Measurements from ENCODE around the gene SLCO4A1. TPM values are rescaled to one million over a fixed set of nuclear protein-coding genes. Genes with fewer than 3 reads are reported as not detected.

Gene SLCO4A1
- total RNA-seq, 1 experiment from 2014 or later: 48.8 TPM

DNA sequence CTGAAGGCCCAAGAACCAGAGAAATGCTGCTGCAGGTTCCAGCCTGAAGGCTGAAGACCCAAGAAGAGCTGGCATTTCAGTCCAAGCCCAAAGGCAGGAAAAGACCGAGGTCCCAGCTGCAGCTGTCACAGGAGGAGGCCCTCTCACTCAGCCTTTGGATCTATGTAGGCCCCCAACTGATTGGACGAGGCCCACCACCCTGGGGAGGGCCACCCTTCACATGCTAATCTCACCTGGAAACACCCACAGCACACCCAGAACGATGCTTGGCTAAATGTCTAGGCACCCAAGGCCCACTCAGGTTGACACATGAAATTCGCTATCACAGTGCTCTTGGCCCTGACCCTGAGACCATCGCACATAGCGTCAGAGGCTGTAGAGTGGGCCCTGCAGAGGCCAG, 6.8 kb downstream of the SLCO4A1 start:
- no TSS peak for BruUV-seq (replicated peaks)
- Histone ChIP-seq H3K9me3 (ENCODE audit: low read depth, low read length, poor library complexity, severe bottlenecking) (no peaks in the 10 kb centered on the region), H3K36me3 (ENCODE audit: insufficient read depth, low read length, poor library complexity, severe bottlenecking) (peaks cover 9% of the 10 kb centered on the region), H3K4me1 (ENCODE audit: insufficient read depth, low read length, poor library complexity, severe bottlenecking) (peaks cover 64% of the 10 kb centered on the region), H3K4me3 (ENCODE audit: low read depth, low read length, poor library complexity, severe bottlenecking) (no peak overlapping the region), H3K27me3 (replicated peaks; ENCODE audit: insufficient read depth, low read depth, low read length, poor library complexity) (no peaks in the 10 kb centered on the region), H3K27ac (ENCODE audit: low read depth, low read length, poor library complexity, severe bottlenecking) (peak overlapping the region; percentile 58)
- intact Hi-C loops (cut with micrococcal nuclease; ENCODE audit: unreplicated experiment): no loop called here
- CTCF ChIA-PET: no interaction called here
- TF ChIP-seq, protein P1, sequence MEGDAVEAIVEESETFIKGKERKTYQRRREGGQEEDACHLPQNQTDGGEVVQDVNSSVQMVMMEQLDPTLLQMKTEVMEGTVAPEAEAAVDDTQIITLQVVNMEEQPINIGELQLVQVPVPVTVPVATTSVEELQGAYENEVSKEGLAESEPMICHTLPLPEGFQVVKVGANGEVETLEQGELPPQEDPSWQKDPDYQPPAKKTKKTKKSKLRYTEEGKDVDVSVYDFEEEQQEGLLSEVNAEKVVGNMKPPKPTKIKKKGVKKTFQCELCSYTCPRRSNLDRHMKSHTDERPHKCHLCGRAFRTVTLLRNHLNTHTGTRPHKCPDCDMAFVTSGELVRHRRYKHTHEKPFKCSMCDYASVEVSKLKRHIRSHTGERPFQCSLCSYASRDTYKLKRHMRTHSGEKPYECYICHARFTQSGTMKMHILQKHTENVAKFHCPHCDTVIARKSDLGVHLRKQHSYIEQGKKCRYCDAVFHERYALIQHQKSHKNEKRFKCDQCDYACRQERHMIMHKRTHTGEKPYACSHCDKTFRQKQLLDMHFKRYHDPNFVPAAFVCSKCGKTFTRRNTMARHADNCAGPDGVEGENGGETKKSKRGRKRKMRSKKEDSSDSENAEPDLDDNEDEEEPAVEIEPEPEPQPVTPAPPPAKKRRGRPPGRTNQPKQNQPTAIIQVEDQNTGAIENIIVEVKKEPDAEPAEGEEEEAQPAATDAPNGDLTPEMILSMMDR (conservative IDR thresholded peaks at IDR 0.05; ENCODE audit: low read depth, low read length): no peak
- no peak for TF ChIP-seq EZH2 (IDR thresholded peaks at IDR 0.05; ENCODE audit: borderline replicate concordance, low read depth, low read length, poor library complexity, severe bottlenecking)
- peak; percentile 29 for DNase-seq (ENCODE audit: low spot score)
- POLR2A ChIA-PET (ENCODE audit: low non-redundant PET): interaction anchor here (0.6 kb wide), 1 partner anchor 145 kb away, joined by 5 read pairs; no protein-coding TSS in a partner anchor

DNA sequence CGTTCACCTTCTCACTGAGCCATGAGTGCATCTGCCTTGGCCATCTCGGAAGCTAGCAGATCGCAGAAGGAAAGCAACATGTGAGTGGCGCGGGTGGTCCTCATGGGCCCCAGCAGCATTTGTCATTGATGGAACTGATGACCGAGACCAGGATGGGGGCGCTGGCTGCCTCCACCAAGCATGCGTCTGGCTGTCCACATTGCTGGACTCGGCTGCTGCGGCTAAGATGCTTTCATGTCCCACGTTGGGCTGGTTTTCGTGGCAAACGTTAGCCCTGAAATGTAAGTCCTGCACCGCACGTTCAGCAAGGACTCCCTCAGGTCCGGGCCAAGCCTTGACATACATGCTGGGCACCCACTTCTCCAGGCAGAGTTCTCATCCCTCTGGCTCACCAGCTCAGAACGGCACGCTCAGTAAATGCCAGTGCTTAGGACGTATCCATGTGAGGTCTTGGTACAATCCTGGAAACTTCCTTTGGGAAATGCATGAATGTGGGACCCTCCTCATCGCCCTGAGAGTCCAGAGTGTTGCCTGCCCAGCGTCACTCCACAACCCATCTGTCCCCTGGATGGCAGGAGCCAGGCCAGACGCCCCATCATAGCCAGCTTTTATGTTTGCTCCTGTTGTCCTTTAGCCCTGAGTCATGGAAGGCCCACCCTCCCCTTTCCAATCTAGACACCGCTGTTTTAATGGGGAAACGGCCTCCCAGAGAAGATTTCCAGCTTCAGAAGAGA, 8.4 kb downstream of the SLCO4A1 start:
- BruUV-seq (replicated peaks): TSS peak; percentile 85
- Histone ChIP-seq H3K4me3 (ENCODE audit: low read depth, low read length, poor library complexity, severe bottlenecking) (no peak overlapping the region), H3K4me1 (ENCODE audit: insufficient read depth, low read length, poor library complexity, severe bottlenecking) (peaks cover 52% of the 10 kb centered on the region), H3K27ac (ENCODE audit: low read depth, low read length, poor library complexity, severe bottlenecking) (peak overlapping the region; percentile 88), H3K36me3 (ENCODE audit: insufficient read depth, low read length, poor library complexity, severe bottlenecking) (peaks cover 12% of the 10 kb centered on the region), H3K9me3 (ENCODE audit: low read depth, low read length, poor library complexity, severe bottlenecking) (no peaks in the 10 kb centered on the region), H3K27me3 (replicated peaks; ENCODE audit: insufficient read depth, low read depth, low read length, poor library complexity) (no peaks in the 10 kb centered on the region)
- no peak for TF ChIP-seq EZH2 (IDR thresholded peaks at IDR 0.05; ENCODE audit: borderline replicate concordance, low read depth, low read length, poor library complexity, severe bottlenecking)
- TF ChIP-seq, protein P1 (conservative IDR thresholded peaks at IDR 0.05; ENCODE audit: low read depth, low read length): no peak
- CTCF ChIA-PET: interaction anchor here (0.5 to 1.4 kb wide), 2 partner anchors 67 to 140 kb away, joined by 5 to 6 read pairs; no protein-coding TSS in a partner anchor
- intact Hi-C loops (cut with micrococcal nuclease; ENCODE audit: unreplicated experiment): no loop called here
- POLR2A ChIA-PET (ENCODE audit: low non-redundant PET): no interaction called here
- no peak for DNase-seq (ENCODE audit: low spot score)

DNA sequence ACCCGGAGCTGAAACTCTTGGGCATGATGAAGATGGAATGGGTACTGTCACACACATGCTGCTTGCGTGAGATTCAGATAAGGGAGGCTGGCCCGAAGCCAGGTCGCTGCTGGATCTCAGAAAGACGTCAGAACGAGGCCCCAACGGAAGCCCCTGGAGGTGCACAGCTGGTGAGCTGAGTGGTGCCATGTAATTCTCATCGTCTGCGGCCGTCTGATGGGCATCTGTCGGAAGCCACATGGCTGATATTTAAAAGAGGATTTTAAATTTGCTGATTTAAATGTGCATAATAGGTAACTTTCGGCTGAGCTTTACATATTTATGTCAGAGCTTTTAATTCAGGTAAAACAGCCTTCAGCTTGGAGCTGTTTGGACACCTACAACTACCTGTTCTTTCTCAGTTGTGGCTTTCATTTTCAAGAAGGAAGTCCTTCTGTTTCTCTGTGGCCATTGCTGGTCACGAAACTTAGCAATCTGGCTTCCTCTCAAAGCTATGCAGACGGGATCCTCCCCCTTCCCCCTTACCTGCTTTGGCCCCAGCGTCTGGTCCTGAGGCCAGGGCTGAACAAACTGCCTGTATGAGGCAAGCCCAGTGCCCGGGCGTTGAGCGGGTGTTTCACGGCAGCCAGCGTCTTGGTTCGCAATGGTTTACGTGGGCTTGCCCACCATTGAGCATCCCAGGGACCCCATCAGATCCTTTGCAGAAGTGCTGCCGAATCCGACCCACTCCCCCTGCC, 9.2 kb downstream of the SLCO4A1 start:
- no peak for TF ChIP-seq EZH2 (IDR thresholded peaks at IDR 0.05; ENCODE audit: borderline replicate concordance, low read depth, low read length, poor library complexity, severe bottlenecking)
- TF ChIP-seq, protein P1 (conservative IDR thresholded peaks at IDR 0.05; ENCODE audit: low read depth, low read length): no peak
- POLR2A ChIA-PET (ENCODE audit: low non-redundant PET): no interaction called here
- peaks cover 12% of the 10 kb centered on the region for H3K36me3 ChIP-seq (ENCODE audit: insufficient read depth, low read length, poor library complexity, severe bottlenecking)
- H3K4me3 ChIP-seq (ENCODE audit: low read depth, low read length, poor library complexity, severe bottlenecking): no peak overlapping the region
- CTCF ChIA-PET: interaction anchor here (1.4 kb wide), 1 partner anchor 140 kb away, joined by 6 read pairs; no protein-coding TSS in a partner anchor
- peak; percentile 96 for DNase-seq (ENCODE audit: low spot score)
- BruUV-seq (replicated peaks): no TSS peak
- H3K27me3 ChIP-seq (replicated peaks; ENCODE audit: insufficient read depth, low read depth, low read length, poor library complexity): no peaks in the 10 kb centered on the region
- peaks cover 52% of the 10 kb centered on the region for H3K4me1 ChIP-seq (ENCODE audit: insufficient read depth, low read length, poor library complexity, severe bottlenecking)
- no peaks in the 10 kb centered on the region for H3K9me3 ChIP-seq (ENCODE audit: low read depth, low read length, poor library complexity, severe bottlenecking)
- H3K27ac ChIP-seq (ENCODE audit: low read depth, low read length, poor library complexity, severe bottlenecking): peak overlapping the region; percentile 88
- intact Hi-C loops (cut with micrococcal nuclease; ENCODE audit: unreplicated experiment): no loop called here
